NCI-H2171 (cell line): ENCODE measurements around the gene PFKFB3.
"Not testable (repeated sequence)": the region's sequence is repeated elsewhere in the genome, so short reads cannot be mapped to it uniquely, and the experiment has no call there.

ENCODE experiments used
- DNase-seq: peaks from one replicate; lab custom pipeline; 2025; lab: John Stamatoyannopoulos, UW

PFKFB3 gene

GRCh38 chr10:6202684-6203330, at the start of gene PFKFB3:
TSS of gene PFKFB3 (plus strand) at chr10:6202932. CDS start at chr10:6203261, 329 bp downstream.
- DNase-seq = peak; percentile 69

- DNase-seq = no peak
These were observed 48.9 kb upstream of the PFKFB3 start for GRCh38 chr10:6153845-6154244.

GRCh38 chr10:6154566-6154965, 48.2 kb upstream of the PFKFB3 start:
- no peak for DNase-seq

DNA sequence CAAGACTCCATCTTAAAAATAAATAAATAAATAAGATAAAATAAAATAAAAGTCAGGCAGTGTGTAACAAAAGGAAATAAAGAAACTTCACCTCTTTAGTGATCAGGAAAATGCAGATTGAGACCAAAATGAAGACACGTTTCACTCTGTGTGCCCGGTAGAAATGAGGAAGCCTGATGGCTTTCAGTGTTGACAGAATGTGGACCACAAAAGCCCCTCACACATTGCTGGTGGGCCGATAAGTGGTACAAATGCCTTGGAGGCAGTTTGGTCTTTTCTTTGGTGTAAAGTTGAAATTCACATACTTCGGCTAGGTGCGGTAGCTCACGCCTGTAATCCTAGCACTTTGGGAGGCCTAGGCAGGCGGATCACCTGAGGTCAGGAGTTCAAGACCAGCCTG, 44.5 kb upstream of the PFKFB3 start:
- DNase-seq = no peak

DNA sequence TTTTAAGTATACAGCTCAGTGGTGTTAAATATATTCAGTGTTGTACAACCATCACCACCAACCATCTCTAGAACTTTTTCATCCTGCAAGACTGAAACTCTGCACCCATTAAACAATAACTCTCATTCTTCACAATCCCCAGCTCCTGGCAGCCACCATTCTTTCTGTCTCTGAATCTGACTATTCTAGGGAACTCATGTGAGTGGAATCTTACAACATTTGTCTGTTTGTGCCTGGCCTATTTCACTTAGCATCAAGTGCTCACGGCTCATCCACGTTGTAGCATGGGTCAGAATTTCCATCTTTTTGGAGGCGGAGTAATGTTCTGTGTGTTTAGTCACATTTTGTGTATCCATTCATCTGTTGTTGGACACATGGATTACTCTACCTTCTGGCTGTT, 40.8 kb upstream of the PFKFB3 start:
- no peak for DNase-seq

GRCh38 chr10:6162589-6163356, 40.0 kb upstream of the PFKFB3 start:
- DNase-seq = no peak

GRCh38 chr10:6163364-6164270, 39.1 kb upstream of the PFKFB3 start:
- DNase-seq = peak; percentile 75

GRCh38 chr10:6164271-6165095, 38.2 kb upstream of the PFKFB3 start:
- no peak for DNase-seq

DNA sequence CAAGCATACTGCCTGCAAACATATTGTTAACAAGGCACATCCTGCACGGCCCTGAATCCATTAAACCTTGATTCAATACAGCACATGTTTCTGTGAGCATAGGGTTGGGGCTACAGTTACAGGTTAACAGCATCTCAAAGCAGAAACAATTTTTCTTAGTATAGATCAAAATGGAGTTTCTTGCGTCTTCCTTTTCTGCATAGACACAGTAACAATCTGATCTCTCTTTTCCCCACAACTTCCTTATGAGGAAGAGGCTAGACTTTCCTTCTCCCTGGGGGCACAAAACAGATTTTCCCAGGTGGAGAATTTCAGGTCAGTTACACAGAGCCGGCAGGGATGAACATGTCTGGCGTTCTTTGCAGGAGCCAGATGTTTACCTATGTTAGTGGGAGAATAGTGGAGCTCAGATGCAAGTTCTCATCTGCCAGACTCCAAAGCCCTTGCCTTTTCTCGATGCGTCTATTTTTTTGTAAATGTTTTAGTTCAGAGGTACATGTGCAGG, 37.5 kb upstream of the PFKFB3 start:
- DNase-seq = peak; percentile 48

DNA sequence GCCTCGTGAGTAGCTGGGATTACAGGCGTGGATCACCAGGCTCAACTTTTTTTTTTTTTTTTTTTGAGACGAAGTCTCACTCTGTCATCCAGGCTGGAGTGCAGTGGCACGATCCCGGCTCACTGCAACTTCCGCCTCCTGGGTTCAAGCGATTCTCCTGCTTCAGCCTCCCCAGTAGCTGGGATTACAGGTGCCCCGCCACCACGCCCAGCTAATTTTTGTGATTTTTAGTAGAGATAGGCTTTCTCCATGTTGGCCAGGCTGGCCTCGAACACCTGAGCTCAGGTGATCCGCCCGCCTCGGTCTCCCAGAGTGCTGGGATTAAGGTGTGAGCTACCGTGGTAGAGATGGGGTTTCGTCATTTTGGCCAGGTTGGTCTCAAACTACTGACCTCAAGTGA, 36.8 kb upstream of the PFKFB3 start:
- not testable (repeated sequence) for DNase-seq

- no peak for DNase-seq
These were observed 35.3 kb upstream of the PFKFB3 start for GRCh38 chr10:6167456-6167855.

DNA sequence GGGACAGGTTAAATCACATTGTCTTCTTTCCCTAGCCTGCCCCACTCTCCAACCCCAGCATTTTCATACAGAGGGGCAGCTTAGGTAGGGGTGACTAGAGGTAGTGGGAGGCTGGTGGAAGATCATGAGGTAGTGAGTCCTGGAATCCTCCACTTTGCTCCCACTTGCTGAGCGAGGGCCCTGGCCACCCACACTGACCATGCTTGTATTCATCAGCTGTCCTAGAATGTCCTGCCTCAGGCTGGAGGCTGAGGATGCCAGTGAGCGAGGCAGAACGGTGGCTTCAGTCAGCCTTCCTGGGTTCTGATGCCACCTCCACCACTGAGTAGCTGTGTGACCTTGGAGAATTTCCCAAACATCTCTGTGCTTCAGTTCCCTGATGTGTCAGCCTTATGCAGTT, 34.6 kb upstream of the PFKFB3 start:
- DNase-seq = no peak

- DNase-seq = no peak
These were observed 32.1 kb upstream of the PFKFB3 start for GRCh38 chr10:6170638-6171037.

- DNase-seq = no peak
These were observed 30.6 kb upstream of the PFKFB3 start for GRCh38 chr10:6171881-6172695.

- no peak for DNase-seq
These were observed 29.5 kb upstream of the PFKFB3 start for GRCh38 chr10:6173203-6173602.

GRCh38 chr10:6174201-6174874, 28.4 kb upstream of the PFKFB3 start:
- DNase-seq = no peak

- DNase-seq = no peak
These were observed 27.2 kb upstream of the PFKFB3 start for GRCh38 chr10:6175329-6176055.

- no peak for DNase-seq
These were observed 26.0 kb upstream of the PFKFB3 start for GRCh38 chr10:6176691-6177231.

GRCh38 chr10:6177880-6178281, 24.9 kb upstream of the PFKFB3 start:
- DNase-seq = no peak
